Islet precursor cell (in vitro differentiated cells): ENCODE data around the gene FGFR4.

Experiments
- DNase-seq: peaks from one replicate; pipeline ENCODE4 v3.0.0-alpha.2; 2018

The FGFR4 gene

GRCh38 chr5:177103523-177104253 is 17.0 kb downstream of the FGFR4 start:
- no peak for DNase-seq

- DNase-seq, result no peak
Observed at GRCh38 chr5:177105691-177106476, 19.2 kb downstream of the FGFR4 start.

GRCh38 chr5:177107159-177107558 is 20.4 kb downstream of the FGFR4 start:
- DNase-seq, result no peak

GRCh38 chr5:177109810-177110209 is 23.1 kb downstream of the FGFR4 start:
- DNase-seq, result no peak

- DNase-seq, result peak; percentile 88
Observed at GRCh38 chr5:177111720-177112394, 25.1 kb downstream of the FGFR4 start.

GRCh38 chr5:177112589-177113220 is 26.0 kb downstream of the FGFR4 start:
- DNase-seq, result no peak

GRCh38 chr5:177113566-177114424 is 27.1 kb downstream of the FGFR4 start:
- DNase-seq, result peak; percentile 84

- DNase-seq, result peak; percentile 69
Observed at GRCh38 chr5:177116631-177117373, 30.1 kb downstream of the FGFR4 start.

- DNase-seq, result peak; percentile 35
Observed at GRCh38 chr5:177117441-177118045, 30.8 kb downstream of the FGFR4 start.

- no peak for DNase-seq
Observed at GRCh38 chr5:177122566-177122965, 35.9 kb downstream of the FGFR4 start.

GRCh38 chr5:177123789-177124485 is 37.2 kb downstream of the FGFR4 start:
- DNase-seq, result no peak

GRCh38 chr5:177124486-177124991 is 37.8 kb downstream of the FGFR4 start:
- peak; percentile 73 for DNase-seq

- DNase-seq, result no peak
Observed at GRCh38 chr5:177126771-177127170, 40.1 kb downstream of the FGFR4 start.

- no peak for DNase-seq
Observed at GRCh38 chr5:177128551-177128981, 41.9 kb downstream of the FGFR4 start.

GRCh38 chr5:177130211-177131018 is 43.7 kb downstream of the FGFR4 start:
- DNase-seq, result no peak

GRCh38 chr5:177131019-177131320 is 44.3 kb downstream of the FGFR4 start:
- no peak for DNase-seq

- peak; percentile 71 for DNase-seq
Observed at GRCh38 chr5:177131352-177132135, 44.8 kb downstream of the FGFR4 start.
